Articular chondrocyte of knee joint (primary cell): ENCODE results near the gene C1orf232. TPM values are rescaled to one million over a fixed set of nuclear protein-coding genes. Genes with fewer than 3 reads are reported as not detected.

ENCODE experiments used
- total RNA-seq: library from RNA; depleted of rRNA; stranded (reverse); fragments of >200 nt; gene quantifications from 2 replicates; pipeline ENCODE4 v1.2.3, GENCODE V29; 2012

The C1orf232 gene
- not detected in 2 replicates for total RNA-seq

DNA sequence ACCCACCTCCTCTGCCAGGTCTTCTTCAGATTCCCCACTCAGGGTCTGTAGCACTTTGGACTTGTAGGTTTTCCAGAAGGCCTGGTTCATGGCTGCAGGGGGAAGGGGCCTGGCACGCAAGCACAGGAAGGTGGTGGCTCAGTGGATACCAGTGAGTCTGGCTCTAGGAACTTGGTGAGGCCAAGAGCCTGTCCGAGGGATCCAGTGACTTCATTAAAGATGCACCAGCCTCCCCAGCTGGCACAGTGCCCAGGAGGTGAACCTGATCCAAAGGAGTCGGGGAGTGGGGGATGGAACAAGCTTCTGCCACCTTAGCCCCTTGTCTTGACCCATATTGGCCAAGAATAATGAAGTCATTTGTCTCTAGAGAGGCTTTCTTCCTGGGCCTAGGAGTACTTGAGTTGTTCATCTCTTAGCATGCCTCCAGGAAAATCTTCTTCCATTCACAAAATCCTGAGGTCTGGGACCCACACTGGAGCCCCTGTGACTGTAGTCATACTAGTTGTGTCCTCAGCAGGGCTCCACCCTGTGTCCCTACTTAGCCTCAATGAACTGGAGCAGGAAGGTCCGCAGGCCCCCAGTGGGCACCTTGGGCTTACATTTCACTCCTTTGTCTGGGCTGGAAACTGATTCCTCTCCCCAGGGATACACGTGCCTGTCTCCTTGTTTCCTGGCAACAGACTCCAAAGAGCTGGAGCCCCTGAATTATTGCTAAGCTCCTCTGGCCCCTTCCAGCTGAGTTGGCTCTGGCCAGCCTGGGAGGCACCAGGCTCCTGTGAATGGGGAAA, at the start of gene C1orf232:
Gene C1orf232, minus strand, starts transcription at position 554 of the 788 bp plus-strand sequence. Its CDS starts 464 bp downstream, at position 90.

DNA sequence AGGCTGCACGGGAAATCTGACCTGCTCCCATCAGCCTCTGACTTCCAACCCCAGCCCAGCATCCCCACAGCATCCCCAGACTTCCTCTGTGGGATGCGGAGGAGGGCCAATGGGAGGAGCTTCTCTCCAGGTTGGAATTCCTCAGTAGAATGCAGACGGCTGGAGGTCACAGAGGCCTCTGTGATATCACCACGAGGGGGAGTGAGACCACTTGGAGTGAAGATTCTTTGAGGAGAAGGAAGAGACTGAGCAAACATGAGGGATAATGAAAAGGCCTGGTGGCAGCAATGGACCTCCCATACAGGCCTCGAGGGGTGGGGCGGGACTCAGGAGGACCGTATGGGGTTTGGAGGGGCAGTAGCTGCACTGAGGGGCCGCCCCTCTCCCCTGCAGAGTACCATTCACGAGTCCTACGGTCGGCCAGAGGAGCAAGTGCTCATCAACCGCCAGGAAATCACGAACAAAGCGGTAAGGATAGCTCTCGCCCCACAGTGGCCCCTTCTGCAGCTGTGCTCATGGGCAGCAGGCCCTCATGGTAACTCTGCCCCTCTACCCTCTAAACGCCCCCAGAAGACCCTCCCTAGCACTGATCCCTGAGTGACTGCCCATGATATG, 21.7 kb upstream of the C1orf232 start, which contains the start of gene CATSPER4:
Gene CATSPER4, plus strand, starts transcription at position 230 of the 615 bp plus-strand sequence. Its CDS starts 26 bp downstream, at position 256.

DNA sequence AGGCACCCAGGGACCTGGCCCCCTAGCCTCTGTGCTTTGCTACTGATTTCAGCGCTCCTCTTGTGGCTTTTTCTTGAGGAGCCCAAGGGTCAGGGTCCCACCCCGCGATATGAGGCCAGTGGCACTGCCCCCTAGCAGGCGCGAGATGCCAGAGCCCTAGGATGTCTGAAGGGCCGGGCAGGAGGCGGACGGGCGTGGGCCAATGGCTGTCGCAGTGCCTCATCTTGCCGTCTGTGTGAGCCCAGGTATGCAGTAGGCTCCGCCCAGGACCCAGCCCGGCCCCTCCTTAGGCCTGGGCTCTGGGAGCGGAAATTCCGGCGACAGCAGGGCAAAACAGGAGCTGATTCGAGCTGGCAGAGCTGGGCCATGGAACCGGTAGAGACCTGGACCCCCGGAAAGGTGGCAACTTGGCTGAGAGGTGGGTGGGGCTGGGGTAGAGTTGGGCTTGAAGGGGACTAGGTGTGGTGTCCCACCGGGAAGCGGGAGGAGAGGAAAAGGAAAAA, 8.5 kb upstream of the C1orf232 start, which contains the start of gene CNKSR1:
Gene CNKSR1, plus strand, starts transcription at position 310 of the 503 bp plus-strand sequence. Its CDS starts 57 bp downstream, at position 367.

DNA sequence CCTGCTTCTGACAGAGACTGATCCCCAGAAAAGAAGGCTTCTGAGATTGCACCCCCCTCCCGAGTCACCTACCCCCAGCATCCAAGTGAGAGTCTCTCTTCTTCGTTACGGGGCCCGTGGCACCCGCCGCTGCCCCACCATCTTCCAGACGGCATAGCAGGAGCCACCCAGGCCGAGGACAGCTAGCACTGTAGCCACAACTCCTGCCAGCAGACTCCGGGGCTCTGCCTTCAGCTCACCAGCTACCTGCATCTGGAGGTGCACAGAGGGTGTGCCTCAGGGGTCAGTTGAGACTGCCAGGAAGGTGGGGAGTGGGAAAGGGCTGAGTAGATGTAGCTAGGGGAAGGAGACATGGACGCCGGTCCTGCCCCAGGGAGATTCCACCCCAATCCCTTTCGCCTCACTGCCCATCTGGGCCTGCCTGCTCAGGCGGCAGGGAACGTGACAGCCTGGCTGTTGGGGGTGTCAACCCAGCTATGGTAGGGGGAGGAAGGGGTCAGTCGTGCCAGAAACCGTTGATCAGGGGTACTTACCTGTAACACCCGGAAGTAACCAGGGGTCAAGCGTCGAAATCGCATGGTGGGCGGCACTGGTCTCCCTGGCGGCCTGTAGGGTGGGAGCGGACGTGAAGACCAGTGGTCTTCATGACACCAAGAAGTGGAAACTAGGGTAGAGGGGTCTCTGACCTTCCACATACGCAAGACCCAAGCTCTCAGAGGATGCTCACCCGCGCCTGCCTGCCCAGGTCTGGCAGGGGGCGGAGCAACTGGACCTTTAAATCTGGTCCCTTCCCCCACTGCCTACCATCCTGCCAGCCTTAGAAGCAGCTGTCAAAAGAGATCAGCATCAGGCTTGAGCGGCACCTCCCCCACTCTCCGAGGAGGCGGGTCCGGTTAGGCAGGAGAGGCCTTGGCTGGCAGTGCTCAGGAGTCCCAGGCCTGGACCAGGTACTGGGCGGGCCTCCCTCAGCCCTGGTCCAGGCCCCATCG, 2.6 kb upstream of the C1orf232 start, which contains the start of gene ZNF593OS:
Gene ZNF593OS, minus strand, starts transcription at position 749 of the 989 bp plus-strand sequence. Its CDS starts 171 bp downstream, at position 578.

DNA sequence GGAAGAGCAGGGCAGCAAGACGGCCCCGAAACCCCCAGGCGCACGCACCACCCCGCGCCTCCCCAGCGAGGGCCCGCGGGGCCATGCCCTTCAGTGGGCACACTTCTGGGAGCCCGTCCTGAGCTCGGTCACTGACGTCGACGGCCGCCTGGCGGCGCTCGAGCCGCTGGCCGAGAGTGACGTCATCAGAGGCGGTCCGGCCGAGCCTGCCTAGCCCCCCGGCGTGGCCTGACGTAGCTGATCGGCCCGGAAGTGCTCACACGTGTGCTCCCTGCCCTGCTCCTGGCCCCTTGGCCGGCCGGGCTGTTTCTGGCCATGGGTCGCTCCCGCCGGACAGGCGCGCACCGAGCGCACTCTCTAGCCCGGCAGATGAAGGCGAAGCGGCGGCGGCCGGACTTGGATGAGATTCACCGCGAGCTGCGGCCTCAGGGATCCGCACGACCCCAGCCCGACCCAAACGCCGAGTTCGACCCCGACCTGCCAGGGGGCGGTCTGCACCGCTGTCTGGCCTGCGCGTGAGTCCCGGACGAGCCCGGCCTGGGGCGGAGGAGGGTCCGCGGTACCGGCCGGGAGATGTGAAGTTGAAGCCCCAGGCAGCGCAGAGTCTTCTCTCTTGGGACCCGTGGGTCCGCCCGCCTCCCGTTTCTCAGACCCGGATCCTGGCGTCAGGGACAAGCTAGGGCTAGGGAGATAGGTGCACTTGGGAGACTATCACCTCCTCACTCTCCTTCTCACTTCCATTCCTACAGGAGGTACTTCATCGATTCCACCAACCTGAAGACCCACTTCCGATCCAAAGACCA, 1.1 kb upstream of the C1orf232 start, which contains the start of gene ZNF593:
Gene ZNF593, plus strand, starts transcription at position 240 of the 803 bp plus-strand sequence. Its CDS starts 76 bp downstream, at position 316.

DNA sequence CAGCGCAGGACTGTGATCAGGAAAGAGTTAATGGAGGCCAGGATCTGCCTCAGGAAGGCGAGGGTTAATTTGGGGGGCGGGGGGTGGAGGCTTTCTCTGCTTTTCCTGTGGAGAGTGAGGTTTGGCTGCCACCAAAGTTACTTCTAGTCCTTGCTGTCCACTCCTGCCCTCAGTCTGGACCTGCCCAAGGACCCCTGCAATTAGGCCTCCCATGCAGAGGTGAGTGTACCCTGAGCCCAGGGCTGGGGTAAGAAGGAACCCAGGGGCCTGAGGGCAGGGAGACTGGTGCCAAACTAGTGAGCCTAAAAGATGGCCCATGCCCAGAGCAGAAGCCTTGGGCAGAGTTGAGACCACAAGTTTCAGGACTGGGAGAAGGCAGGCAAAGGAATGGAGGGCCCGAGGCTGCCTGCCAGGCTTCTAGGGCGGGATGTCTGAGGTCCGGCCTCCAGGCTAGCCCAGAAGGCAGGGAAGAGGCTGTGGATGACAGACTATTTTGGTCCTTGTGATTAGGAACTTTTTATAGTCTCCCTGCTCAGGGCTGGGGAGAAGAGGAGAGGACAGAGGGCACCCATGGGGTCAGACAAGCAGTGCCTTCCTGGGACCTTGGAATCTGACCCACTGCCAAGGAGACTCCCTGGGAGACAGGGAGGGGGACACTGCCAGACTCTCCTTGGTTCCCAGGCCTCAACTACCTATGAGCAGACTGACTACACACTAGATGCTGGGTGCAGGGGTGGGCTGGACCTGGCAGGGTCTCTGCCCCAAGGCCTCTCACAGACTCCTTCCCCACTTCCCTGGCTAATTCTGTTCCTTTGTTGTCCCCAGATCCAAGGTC, 9.6 kb downstream of the C1orf232 start, which contains the start of gene FAM110D:
Gene FAM110D, plus strand, starts transcription at position 172 of the 835 bp plus-strand sequence. CDS start 2,213 bp downstream, outside the sequence.

Other genes starting within 250 kb of the C1orf232 start
- gene PAFAH2, start 170.9 kb downstream of the C1orf232 start, total RNA-seq, result 5.2 and 9.5 TPM in 2 replicates
- gene EXTL1, start 147.2 kb downstream of the C1orf232 start, total RNA-seq, result 0.26 and 1.3 TPM in 2 replicates
- gene SLC30A2, start 122.8 kb downstream of the C1orf232 start, total RNA-seq, result not detected in 2 replicates
- not detected in 2 replicates for gene TRIM63, start 101.3 kb downstream of the C1orf232 start, total RNA-seq
- 6.5 and 6.8 TPM in 2 replicates for gene PDIK1L, start 57.1 kb downstream of the C1orf232 start, total RNA-seq
- not detected in 2 replicates for gene FAM110D, start 9.9 kb downstream of the C1orf232 start, total RNA-seq
- 17.8 and 18.5 TPM in 2 replicates for gene ZNF593, start 945 bp upstream of the C1orf232 start, total RNA-seq
- gene ZNF593OS, start 2.9 kb upstream of the C1orf232 start, total RNA-seq, result not detected in 2 replicates
- gene CNKSR1, start 8.5 kb upstream of the C1orf232 start, total RNA-seq, result 0.26 TPM in 1 of 2 replicates, not detected in the other
- not detected in 2 replicates for gene CATSPER4, start 21.6 kb upstream of the C1orf232 start, total RNA-seq
- 10.8 and 11.9 TPM in 2 replicates for gene CEP85, start 65.2 kb upstream of the C1orf232 start, total RNA-seq
- gene SH3BGRL3, start 111.1 kb upstream of the C1orf232 start, total RNA-seq, result 67.5 and 71.7 TPM in 2 replicates
- gene UBXN11, start 137.7 kb upstream of the C1orf232 start, total RNA-seq, result 5.7 and 6.8 TPM in 2 replicates
- gene CD52, start 149.0 kb upstream of the C1orf232 start, total RNA-seq, result not detected in 2 replicates
- not detected in 2 replicates for gene CRYBG2, start 185.2 kb upstream of the C1orf232 start, total RNA-seq
- not detected in 2 replicates for gene ZNF683, start 203.8 kb upstream of the C1orf232 start, total RNA-seq
- not detected in 2 replicates for gene LIN28A, start 241.9 kb upstream of the C1orf232 start, total RNA-seq